ENCODE measurements around the gene ZCCHC2. TPM values are rescaled to one million over a fixed set of nuclear protein-coding genes. Genes with fewer than 3 reads are reported as not detected.

Gene ZCCHC2
- total RNA-seq, 3 donors from 2014 or later, result 31.9 to 39.5 (median 35.7) TPM

- no peak for ATAC-seq
- DNase-seq, result no peak
- H3K4me3 Mint-ChIP-seq, result no peak overlapping the region
- no peaks in the 10 kb centered on the region for H3K27me3 Mint-ChIP-seq (ENCODE audit: low read depth)
- peaks cover 5% of the 10 kb centered on the region for H3K36me3 Mint-ChIP-seq (ENCODE audit: insufficient read depth)
- H3K9me3 Mint-ChIP-seq, result no peaks in the 10 kb centered on the region
- peaks cover 41% of the 10 kb centered on the region for H3K4me1 Mint-ChIP-seq (ENCODE audit: low read depth)
These were observed 64.1 kb downstream of the ZCCHC2 start for GRCh38 chr18:62586781-62587487.

GRCh38 chr18:62587689-62588088 lies 64.9 kb downstream of the ZCCHC2 start:
- Mint-ChIP-seq H3K4me3 (no peak overlapping the region), H3K9me3 (peaks cover 4% of the 10 kb centered on the region), H3K4me1 (ENCODE audit: low read depth) (peaks cover 39% of the 10 kb centered on the region), H3K36me3 (ENCODE audit: insufficient read depth) (peaks cover 1% of the 10 kb centered on the region), H3K27me3 (ENCODE audit: low read depth) (peaks cover 4% of the 10 kb centered on the region)
- no peak for DNase-seq
- no peak for ATAC-seq

GRCh38 chr18:62588217-62588616 lies 65.4 kb downstream of the ZCCHC2 start:
- DNase-seq (no peak), ATAC-seq (no peak)
- H3K36me3 Mint-ChIP-seq (ENCODE audit: insufficient read depth), result peaks cover 1% of the 10 kb centered on the region
- peaks cover 4% of the 10 kb centered on the region for H3K27me3 Mint-ChIP-seq (ENCODE audit: low read depth)
- no peak overlapping the region for H3K4me3 Mint-ChIP-seq
- peaks cover 36% of the 10 kb centered on the region for H3K4me1 Mint-ChIP-seq (ENCODE audit: low read depth)
- peaks cover 6% of the 10 kb centered on the region for H3K9me3 Mint-ChIP-seq

- H3K9me3 Mint-ChIP-seq, result peaks cover 6% of the 10 kb centered on the region
- peaks cover 1% of the 10 kb centered on the region for H3K36me3 Mint-ChIP-seq (ENCODE audit: insufficient read depth)
- H3K4me1 Mint-ChIP-seq (ENCODE audit: low read depth), result peaks cover 9% of the 10 kb centered on the region
- ATAC-seq (no peak), DNase-seq (no peak)
- peaks cover 15% of the 10 kb centered on the region for H3K27me3 Mint-ChIP-seq (ENCODE audit: low read depth)
- no peak overlapping the region for H3K4me3 Mint-ChIP-seq
These were observed 68.2 kb downstream of the ZCCHC2 start for GRCh38 chr18:62590799-62591590.

- peaks cover 6% of the 10 kb centered on the region for H3K9me3 Mint-ChIP-seq
- peak overlapping the region; percentile 35 for H3K4me3 Mint-ChIP-seq
- ATAC-seq (peak; percentile 50 to 51), DNase-seq (no peak)
- H3K4me1 Mint-ChIP-seq (ENCODE audit: low read depth), result peaks cover 8% of the 10 kb centered on the region
- peaks cover 55% of the 10 kb centered on the region for H3K27me3 Mint-ChIP-seq (ENCODE audit: low read depth)
- H3K36me3 Mint-ChIP-seq (ENCODE audit: insufficient read depth), result no peaks in the 10 kb centered on the region
These were observed 73.5 kb downstream of the ZCCHC2 start for GRCh38 chr18:62596145-62597005.

- H3K36me3 Mint-ChIP-seq (ENCODE audit: insufficient read depth), result no peaks in the 10 kb centered on the region
- no peak overlapping the region for H3K4me3 Mint-ChIP-seq
- H3K27me3 Mint-ChIP-seq (ENCODE audit: low read depth), result peaks cover 52% of the 10 kb centered on the region
- H3K9me3 Mint-ChIP-seq, result no peaks in the 10 kb centered on the region
- peaks cover 6% of the 10 kb centered on the region for H3K4me1 Mint-ChIP-seq (ENCODE audit: low read depth)
- no peak for ATAC-seq
- DNase-seq, result no peak
These were observed 79.0 kb downstream of the ZCCHC2 start for GRCh38 chr18:62601871-62602270.

- no peaks in the 10 kb centered on the region for H3K9me3 Mint-ChIP-seq
- peaks cover 45% of the 10 kb centered on the region for H3K27me3 Mint-ChIP-seq (ENCODE audit: low read depth)
These were observed 79.9 kb downstream of the ZCCHC2 start for GRCh38 chr18:62602706-62603105.

GRCh38 chr18:62603211-62603610 lies 80.4 kb downstream of the ZCCHC2 start:
- H3K36me3 Mint-ChIP-seq (ENCODE audit: insufficient read depth), result no peaks in the 10 kb centered on the region
- H3K4me1 Mint-ChIP-seq (ENCODE audit: low read depth), result no peaks in the 10 kb centered on the region
- ATAC-seq, result no peak
- H3K4me3 Mint-ChIP-seq, result no peak overlapping the region
- peaks cover 42% of the 10 kb centered on the region for H3K27me3 Mint-ChIP-seq (ENCODE audit: low read depth)
- H3K9me3 Mint-ChIP-seq, result no peaks in the 10 kb centered on the region
- DNase-seq, result no peak

More at GRCh38 chr18:62602706-62603105, 79.9 kb downstream of the ZCCHC2 start:
- no peak for DNase-seq
- Mint-ChIP-seq H3K4me1 (ENCODE audit: low read depth) (no peaks in the 10 kb centered on the region), H3K36me3 (ENCODE audit: insufficient read depth) (no peaks in the 10 kb centered on the region), H3K4me3 (no peak overlapping the region)
- ATAC-seq, result no peak

- no peak for DNase-seq
- no peak overlapping the region for H3K4me3 Mint-ChIP-seq
- ATAC-seq, result no peak
- no peaks in the 10 kb centered on the region for H3K36me3 Mint-ChIP-seq (ENCODE audit: insufficient read depth)
- H3K9me3 Mint-ChIP-seq, result no peaks in the 10 kb centered on the region
- H3K4me1 Mint-ChIP-seq (ENCODE audit: low read depth), result no peaks in the 10 kb centered on the region
- H3K27me3 Mint-ChIP-seq (ENCODE audit: low read depth), result peaks cover 35% of the 10 kb centered on the region
These were observed 81.2 kb downstream of the ZCCHC2 start for GRCh38 chr18:62603979-62604378.

- no peak for ATAC-seq
- Mint-ChIP-seq H3K9me3 (no peaks in the 10 kb centered on the region), H3K4me1 (ENCODE audit: low read depth) (no peaks in the 10 kb centered on the region)
These were observed 82.9 kb downstream of the ZCCHC2 start for GRCh38 chr18:62605685-62606084.

GRCh38 chr18:62606106-62606505 lies 83.3 kb downstream of the ZCCHC2 start:
- no peaks in the 10 kb centered on the region for H3K4me1 Mint-ChIP-seq (ENCODE audit: low read depth)
- H3K36me3 Mint-ChIP-seq (ENCODE audit: insufficient read depth), result no peaks in the 10 kb centered on the region
- DNase-seq, result no peak
- H3K9me3 Mint-ChIP-seq, result no peaks in the 10 kb centered on the region
- peaks cover 28% of the 10 kb centered on the region for H3K27me3 Mint-ChIP-seq (ENCODE audit: low read depth)
- no peak overlapping the region for H3K4me3 Mint-ChIP-seq
- ATAC-seq, result no peak

More at GRCh38 chr18:62605685-62606084, 82.9 kb downstream of the ZCCHC2 start:
- Mint-ChIP-seq H3K4me3 (no peak overlapping the region), H3K27me3 (ENCODE audit: low read depth) (peaks cover 28% of the 10 kb centered on the region), H3K36me3 (ENCODE audit: insufficient read depth) (no peaks in the 10 kb centered on the region)
- DNase-seq, result no peak

GRCh38 chr18:62607302-62607701 lies 84.5 kb downstream of the ZCCHC2 start:
- DNase-seq, result no peak
- Mint-ChIP-seq H3K27me3 (ENCODE audit: low read depth) (peaks cover 18% of the 10 kb centered on the region), H3K4me1 (ENCODE audit: low read depth) (no peaks in the 10 kb centered on the region), H3K4me3 (no peak overlapping the region), H3K36me3 (ENCODE audit: insufficient read depth) (no peaks in the 10 kb centered on the region), H3K9me3 (no peaks in the 10 kb centered on the region)
- ATAC-seq, result no peak

GRCh38 chr18:62607708-62608428 lies 85.0 kb downstream of the ZCCHC2 start:
- ATAC-seq (no peak), DNase-seq (no peak)
- Mint-ChIP-seq H3K4me1 (ENCODE audit: low read depth) (no peaks in the 10 kb centered on the region), H3K9me3 (no peaks in the 10 kb centered on the region), H3K27me3 (ENCODE audit: low read depth) (peaks cover 16% of the 10 kb centered on the region), H3K36me3 (ENCODE audit: insufficient read depth) (no peaks in the 10 kb centered on the region), H3K4me3 (no peak overlapping the region)

- Mint-ChIP-seq H3K9me3 (no peaks in the 10 kb centered on the region), H3K4me1 (ENCODE audit: low read depth) (no peaks in the 10 kb centered on the region), H3K36me3 (ENCODE audit: insufficient read depth) (no peaks in the 10 kb centered on the region), H3K27me3 (ENCODE audit: low read depth) (peaks cover 19% of the 10 kb centered on the region), H3K4me3 (no peak overlapping the region)
- no peak for DNase-seq
- no peak for ATAC-seq
These were observed 86.9 kb downstream of the ZCCHC2 start for GRCh38 chr18:62609764-62610163.

All from activated T-cell treated with anti-CD3 and anti-CD28 coated beads, Interleukin-2, amount 50 U/mL, for 4 hours (primary cell).